ENCODE results near the gene SLC12A5.

DNA sequence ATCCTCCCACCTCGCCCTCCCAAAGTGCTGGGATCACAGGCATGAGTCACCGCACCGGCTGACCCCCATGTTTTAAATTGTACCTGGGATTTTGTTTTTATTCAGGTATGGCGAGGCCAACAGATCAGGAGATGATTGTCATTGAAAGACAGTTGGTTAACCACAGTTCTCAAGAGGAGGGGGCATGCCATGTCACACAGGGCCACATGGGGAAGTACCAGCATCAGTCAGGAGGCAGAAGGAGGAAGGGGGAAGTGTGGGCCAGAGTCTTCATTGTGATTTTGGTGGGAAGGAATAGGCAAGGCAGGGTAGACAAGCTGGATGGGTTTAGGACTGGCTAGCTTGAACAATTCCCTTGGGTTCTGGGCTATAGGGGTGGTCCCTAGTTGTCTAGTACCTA, 30.3 kb upstream of the SLC12A5 start:
- TF ChIP-seq, protein P1, sequence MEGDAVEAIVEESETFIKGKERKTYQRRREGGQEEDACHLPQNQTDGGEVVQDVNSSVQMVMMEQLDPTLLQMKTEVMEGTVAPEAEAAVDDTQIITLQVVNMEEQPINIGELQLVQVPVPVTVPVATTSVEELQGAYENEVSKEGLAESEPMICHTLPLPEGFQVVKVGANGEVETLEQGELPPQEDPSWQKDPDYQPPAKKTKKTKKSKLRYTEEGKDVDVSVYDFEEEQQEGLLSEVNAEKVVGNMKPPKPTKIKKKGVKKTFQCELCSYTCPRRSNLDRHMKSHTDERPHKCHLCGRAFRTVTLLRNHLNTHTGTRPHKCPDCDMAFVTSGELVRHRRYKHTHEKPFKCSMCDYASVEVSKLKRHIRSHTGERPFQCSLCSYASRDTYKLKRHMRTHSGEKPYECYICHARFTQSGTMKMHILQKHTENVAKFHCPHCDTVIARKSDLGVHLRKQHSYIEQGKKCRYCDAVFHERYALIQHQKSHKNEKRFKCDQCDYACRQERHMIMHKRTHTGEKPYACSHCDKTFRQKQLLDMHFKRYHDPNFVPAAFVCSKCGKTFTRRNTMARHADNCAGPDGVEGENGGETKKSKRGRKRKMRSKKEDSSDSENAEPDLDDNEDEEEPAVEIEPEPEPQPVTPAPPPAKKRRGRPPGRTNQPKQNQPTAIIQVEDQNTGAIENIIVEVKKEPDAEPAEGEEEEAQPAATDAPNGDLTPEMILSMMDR (IDR thresholded peaks at IDR 0.05; ENCODE audit: low read length) = no peak
- TF ChIP-seq EZH2 (optimal IDR thresholded peaks at IDR 0.05; ENCODE audit: low read depth, low read length) = no peak
